HEK293 (cell line): ENCODE results near the gene DDX31.

Experiments used
- CTCF ChIP-seq: fragments of 450-650 bp; formaldehyde crosslinking; IDR thresholded peaks from 2 replicates; pipeline ENCODE4 v1.5.1; 2016; ENCODE audit warnings: missing biosample characterization, missing genetic modification characterization
- HOXA7 ChIP-seq: sonication (generic); formaldehyde crosslinking; IDR thresholded peaks from 2 replicates; pipeline ENCODE4 v1.8.1; 2022; ENCODE audit warnings: missing genetic modification reagents, borderline replicate concordance
- SETDB1 ChIP-seq: IDR thresholded peaks from one replicate; pipeline ENCODE4 v1.6.1; 2017; ENCODE audit warnings: mild to moderate bottlenecking, low read length, moderate library complexity, mixed read lengths; ENCODE audit not compliant: insufficient read length
- ZNF610 ChIP-seq: fragments of 450-650 bp; formaldehyde crosslinking; IDR thresholded peaks from 2 replicates; pipeline ENCODE4 v1.5.1; 2016; ENCODE audit warnings: missing biosample characterization, missing genetic modification characterization, borderline replicate concordance
- TF ChIP-seq, protein P1 (sequence below): fragments of 450-650 bp; formaldehyde crosslinking; IDR thresholded peaks from 2 replicates; pipeline ENCODE4 v1.5.1; 2016; ENCODE audit warnings: missing biosample characterization, missing genetic modification characterization, borderline replicate concordance

- no peak for TF ChIP-seq CTCF (tag by site-specific recombination)
- TF ChIP-seq, protein P1, sequence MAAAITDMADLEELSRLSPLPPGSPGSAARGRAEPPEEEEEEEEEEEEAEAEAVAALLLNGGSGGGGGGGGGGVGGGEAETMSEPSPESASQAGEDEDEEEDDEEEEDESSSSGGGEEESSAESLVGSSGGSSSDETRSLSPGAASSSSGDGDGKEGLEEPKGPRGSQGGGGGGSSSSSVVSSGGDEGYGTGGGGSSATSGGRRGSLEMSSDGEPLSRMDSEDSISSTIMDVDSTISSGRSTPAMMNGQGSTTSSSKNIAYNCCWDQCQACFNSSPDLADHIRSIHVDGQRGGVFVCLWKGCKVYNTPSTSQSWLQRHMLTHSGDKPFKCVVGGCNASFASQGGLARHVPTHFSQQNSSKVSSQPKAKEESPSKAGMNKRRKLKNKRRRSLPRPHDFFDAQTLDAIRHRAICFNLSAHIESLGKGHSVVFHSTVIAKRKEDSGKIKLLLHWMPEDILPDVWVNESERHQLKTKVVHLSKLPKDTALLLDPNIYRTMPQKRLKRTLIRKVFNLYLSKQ (tag by site-specific recombination): no peak
- TF ChIP-seq ZNF610 (tag by site-specific recombination): no peak
- TF ChIP-seq HOXA7 (CRISPR knock-in tag): no peak
- TF ChIP-seq SETDB1: no peak
Measured at GRCh38 chr9:132699956-132700355, 30.2 kb upstream of the DDX31 start.
